Osteoblast (primary cell): ENCODE measurements around the gene LAMB4. TPM values are rescaled to one million over a fixed set of nuclear protein-coding genes. Genes with fewer than 3 reads are reported as not detected.

Experiments used
- DNase-seq: peaks from one replicate; pipeline ENCODE4 v3.0.0; 2011; ENCODE audit warnings: low spot score, mixed read lengths; ENCODE audit not compliant: insufficient read length; ENCODE audit errors: missing footprints
- H2AFZ ChIP-seq: 2 replicates; pipeline ENCODE4 v1.6.0; 2011; ENCODE audit warnings: mild to moderate bottlenecking, low read length
- H3K27ac ChIP-seq: 2 replicates; pipeline ENCODE4 v1.5.1; 2011; ENCODE audit warnings: mild to moderate bottlenecking, low read depth, low read length, moderate library complexity
- H3K27me3 ChIP-seq: 2 replicates; pipeline ENCODE4 v1.6.0; 2012; ENCODE audit warnings: mild to moderate bottlenecking, control low read depth, inconsistent platforms, low read length, moderate library complexity; ENCODE audit not compliant: insufficient read depth
- H3K36me3 ChIP-seq: 2 replicates; pipeline ENCODE4 v1.5.1; 2011; ENCODE audit warnings: mild to moderate bottlenecking, low read length, control low read depth, moderate library complexity; ENCODE audit not compliant: insufficient read depth
- H3K4me1 ChIP-seq: 2 replicates; pipeline ENCODE4 v1.5.1; 2011; ENCODE audit warnings: mild to moderate bottlenecking, low read length, control low read depth, moderate library complexity; ENCODE audit not compliant: insufficient read depth
- H3K4me2 ChIP-seq: 2 replicates; pipeline ENCODE4 v1.6.0; 2011; ENCODE audit warnings: mild to moderate bottlenecking, low read length; ENCODE audit not compliant: insufficient read depth
- H3K4me3 ChIP-seq: fragments of 200-600 bp; sonication (generic); 3 replicates; pipeline ENCODE4 v1.5.1; 2012; ENCODE audit warnings: mild to moderate bottlenecking, low read length, inconsistent platforms; ENCODE audit not compliant: insufficient read depth
- H3K79me2 ChIP-seq: 2 replicates; pipeline ENCODE4 v1.6.0; 2012; ENCODE audit warnings: mild to moderate bottlenecking, low read length, control low read depth, inconsistent platforms; ENCODE audit not compliant: insufficient read depth
- H3K9me3 ChIP-seq: 2 replicates; pipeline ENCODE4 v1.5.1; 2011; ENCODE audit warnings: low read depth, low read length, control low read depth
- H4K20me1 ChIP-seq: 2 replicates; pipeline ENCODE4 v1.6.0; 2012; ENCODE audit warnings: mild to moderate bottlenecking, low read length, control low read depth; ENCODE audit not compliant: insufficient read depth
- total RNA-seq: library from RNA; depleted of rRNA; stranded (reverse); fragments of >200 nt; gene quantifications from 2 replicates; pipeline ENCODE4 v1.2.3, GENCODE V29; 2012
- TF ChIP-seq, protein P1 (sequence below): IDR thresholded peaks from 2 replicates; pipeline ENCODE4 v1.5.1; 2011; ENCODE audit warnings: mild to moderate bottlenecking, low read depth, low read length, moderate library complexity; ENCODE audit errors: extremely low read depth

Gene LAMB4
- total RNA-seq, 1 donor, result 0.36 TPM

- Histone ChIP-seq H4K20me1 (no peaks in the 10 kb centered on the region), H3K79me2 (no peaks in the 10 kb centered on the region), H3K27me3 (no peaks in the 10 kb centered on the region), H3K4me3 (no peak overlapping the region), H3K4me2 (no peak overlapping the region), H3K36me3 (no peaks in the 10 kb centered on the region), H3K4me1 (peaks cover 3% of the 10 kb centered on the region), H3K9me3 (no peaks in the 10 kb centered on the region), H2AFZ (no peak overlapping the region), H3K27ac (no peak overlapping the region)
- DNase-seq, result no peak
- TF ChIP-seq, protein P1, sequence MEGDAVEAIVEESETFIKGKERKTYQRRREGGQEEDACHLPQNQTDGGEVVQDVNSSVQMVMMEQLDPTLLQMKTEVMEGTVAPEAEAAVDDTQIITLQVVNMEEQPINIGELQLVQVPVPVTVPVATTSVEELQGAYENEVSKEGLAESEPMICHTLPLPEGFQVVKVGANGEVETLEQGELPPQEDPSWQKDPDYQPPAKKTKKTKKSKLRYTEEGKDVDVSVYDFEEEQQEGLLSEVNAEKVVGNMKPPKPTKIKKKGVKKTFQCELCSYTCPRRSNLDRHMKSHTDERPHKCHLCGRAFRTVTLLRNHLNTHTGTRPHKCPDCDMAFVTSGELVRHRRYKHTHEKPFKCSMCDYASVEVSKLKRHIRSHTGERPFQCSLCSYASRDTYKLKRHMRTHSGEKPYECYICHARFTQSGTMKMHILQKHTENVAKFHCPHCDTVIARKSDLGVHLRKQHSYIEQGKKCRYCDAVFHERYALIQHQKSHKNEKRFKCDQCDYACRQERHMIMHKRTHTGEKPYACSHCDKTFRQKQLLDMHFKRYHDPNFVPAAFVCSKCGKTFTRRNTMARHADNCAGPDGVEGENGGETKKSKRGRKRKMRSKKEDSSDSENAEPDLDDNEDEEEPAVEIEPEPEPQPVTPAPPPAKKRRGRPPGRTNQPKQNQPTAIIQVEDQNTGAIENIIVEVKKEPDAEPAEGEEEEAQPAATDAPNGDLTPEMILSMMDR, result no peak
Measured at GRCh38 chr7:108147031-108147563, 16.9 kb upstream of the LAMB4 start.

GRCh38 chr7:108146070-108146842 lies 16.1 kb upstream of the LAMB4 start:
- H2AFZ ChIP-seq, result peak overlapping the region; percentile 94
- H3K79me2 ChIP-seq, result no peaks in the 10 kb centered on the region
- no peaks in the 10 kb centered on the region for H3K9me3 ChIP-seq
- no peak overlapping the region for H3K27ac ChIP-seq
- peak; percentile 58 for DNase-seq
- H3K4me3 ChIP-seq, result peak overlapping the region; percentile 66
- TF ChIP-seq, protein P1, result peak; percentile 88
- peak overlapping the region; percentile 94 for H3K4me2 ChIP-seq
- H3K4me1 ChIP-seq, result peaks cover 3% of the 10 kb centered on the region
- H4K20me1 ChIP-seq, result no peaks in the 10 kb centered on the region
- H3K36me3 ChIP-seq, result no peaks in the 10 kb centered on the region
- no peaks in the 10 kb centered on the region for H3K27me3 ChIP-seq

GRCh38 chr7:108145401-108145800 lies 15.2 kb upstream of the LAMB4 start:
- DNase-seq, result no peak

DNA sequence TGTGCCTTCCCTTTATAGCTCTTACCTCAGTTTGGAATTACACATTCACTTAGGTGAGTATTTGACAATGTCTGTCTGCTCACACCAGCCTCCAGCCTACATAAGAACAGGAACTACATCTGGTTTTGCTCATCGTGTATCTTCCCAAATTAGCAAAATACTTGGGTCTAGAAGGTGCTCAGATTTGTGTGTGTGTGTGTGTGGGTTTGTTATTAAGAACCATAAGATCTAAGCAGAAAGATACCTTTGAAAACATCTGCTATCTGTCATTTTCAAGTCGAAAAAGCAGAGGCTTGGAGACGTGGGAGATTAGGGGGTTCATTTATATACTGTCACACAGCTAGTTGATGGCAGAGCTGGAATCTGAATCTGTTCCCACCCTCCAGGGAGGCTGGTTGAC lies 14.8 kb upstream of the LAMB4 start:
- H3K36me3 ChIP-seq, result no peaks in the 10 kb centered on the region
- no peaks in the 10 kb centered on the region for H4K20me1 ChIP-seq
- no peak overlapping the region for H3K27ac ChIP-seq
- DNase-seq, result no peak
- H3K27me3 ChIP-seq, result peaks cover 4% of the 10 kb centered on the region
- peaks cover 3% of the 10 kb centered on the region for H3K4me1 ChIP-seq
- H3K4me2 ChIP-seq, result no peak overlapping the region
- no peaks in the 10 kb centered on the region for H3K9me3 ChIP-seq
- no peak overlapping the region for H3K4me3 ChIP-seq
- H3K79me2 ChIP-seq, result no peaks in the 10 kb centered on the region
- no peak overlapping the region for H2AFZ ChIP-seq
- TF ChIP-seq, protein P1, result no peak

More at GRCh38 chr7:108145401-108145800, 15.2 kb upstream of the LAMB4 start:
- Histone ChIP-seq H3K79me2 (no peaks in the 10 kb centered on the region), H2AFZ (no peak overlapping the region), H3K4me3 (no peak overlapping the region), H3K36me3 (no peaks in the 10 kb centered on the region), H3K4me2 (no peak overlapping the region), H3K4me1 (peaks cover 3% of the 10 kb centered on the region), H4K20me1 (no peaks in the 10 kb centered on the region), H3K9me3 (no peaks in the 10 kb centered on the region), H3K27ac (no peak overlapping the region), H3K27me3 (peaks cover 1% of the 10 kb centered on the region)
- TF ChIP-seq, protein P1, result no peak
